NK-92 (cell line): ENCODE measurements around the gene ARHGEF4.

Experiments
- DNase-seq: peaks from one replicate; lab custom pipeline; 2025; ENCODE audit not compliant: unreplicated experiment; lab: John Stamatoyannopoulos, UW

The ARHGEF4 gene

DNA sequence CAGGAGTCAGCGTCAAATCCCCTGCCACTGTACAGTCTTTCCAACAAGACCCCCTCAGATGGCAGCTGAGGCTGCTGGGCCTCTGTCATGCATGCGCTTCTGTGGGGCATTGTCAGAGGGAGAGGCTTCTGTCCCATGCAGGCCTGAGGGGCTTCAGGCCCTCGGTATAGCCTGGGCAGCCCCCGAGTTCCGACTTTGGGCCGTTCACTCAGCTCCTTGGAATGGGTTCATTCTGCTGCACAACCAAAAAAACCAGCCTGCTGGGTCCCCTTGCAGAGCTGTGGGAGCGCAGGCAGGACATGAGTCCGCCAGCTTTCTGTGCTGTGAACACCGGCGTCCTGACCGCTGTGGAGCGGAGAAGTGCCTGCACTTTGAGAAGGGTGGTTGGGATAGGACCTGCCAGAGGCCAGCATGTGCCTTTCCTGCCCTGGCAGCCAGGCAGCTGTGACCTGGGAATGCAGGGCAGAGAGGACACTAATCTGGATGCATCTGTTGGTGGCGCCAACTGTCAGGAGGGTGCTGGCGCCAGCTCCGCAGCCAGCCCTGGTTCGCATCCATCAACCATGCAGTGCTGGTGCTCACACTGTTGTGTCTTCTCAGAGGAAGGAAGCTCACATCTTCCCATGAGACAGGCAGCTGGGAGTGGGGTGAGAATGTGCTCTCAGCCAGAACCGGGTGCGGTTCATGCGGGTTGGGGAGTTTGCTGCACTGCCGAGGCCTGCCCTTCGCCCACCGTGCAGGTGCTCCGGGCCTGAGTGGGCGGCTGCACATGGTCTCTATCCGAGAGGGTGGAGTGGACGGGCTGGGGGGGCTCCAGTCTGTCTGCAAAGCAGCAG is 14.3 kb downstream of the ARHGEF4 start:
- DNase-seq, result no peak

GRCh38 chr2:130851624-130852382 is 15.1 kb downstream of the ARHGEF4 start:
- no peak for DNase-seq

DNA sequence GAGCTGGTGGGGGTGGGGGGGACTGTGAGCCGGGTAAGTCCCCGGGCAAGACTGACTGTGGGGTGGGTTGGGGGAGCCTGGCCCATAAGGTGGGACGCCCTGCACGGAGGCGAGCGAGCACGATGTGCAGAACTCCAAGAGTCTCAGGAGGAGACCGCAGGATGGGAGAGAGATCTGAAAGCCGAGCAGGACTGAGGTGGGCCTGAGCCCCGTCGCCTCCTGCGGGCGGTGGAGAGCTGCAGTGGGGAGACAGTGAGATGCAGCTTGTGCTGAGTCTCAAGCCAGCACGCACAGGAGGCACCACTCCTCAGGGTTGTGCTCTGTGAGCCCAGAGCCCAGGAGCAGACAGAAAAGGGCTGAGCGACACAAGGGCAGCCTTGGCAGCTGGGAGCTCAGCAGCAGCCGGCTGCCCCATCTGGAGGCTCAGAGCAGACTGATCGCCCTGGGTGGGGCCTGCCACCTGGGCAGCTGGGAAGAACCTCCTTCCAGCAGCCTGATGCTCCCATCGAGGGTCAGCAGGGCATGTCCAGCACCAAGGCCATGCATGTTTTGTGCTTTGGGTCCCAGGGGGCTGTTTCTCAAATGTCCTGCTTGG is 15.9 kb downstream of the ARHGEF4 start:
- DNase-seq, result no peak

GRCh38 chr2:130853391-130853790 is 16.7 kb downstream of the ARHGEF4 start:
- DNase-seq, result no peak

- no peak for DNase-seq
Measured at GRCh38 chr2:130854301-130854700, 17.6 kb downstream of the ARHGEF4 start.

GRCh38 chr2:130864830-130865800 is 28.4 kb downstream of the ARHGEF4 start:
- no peak for DNase-seq

DNA sequence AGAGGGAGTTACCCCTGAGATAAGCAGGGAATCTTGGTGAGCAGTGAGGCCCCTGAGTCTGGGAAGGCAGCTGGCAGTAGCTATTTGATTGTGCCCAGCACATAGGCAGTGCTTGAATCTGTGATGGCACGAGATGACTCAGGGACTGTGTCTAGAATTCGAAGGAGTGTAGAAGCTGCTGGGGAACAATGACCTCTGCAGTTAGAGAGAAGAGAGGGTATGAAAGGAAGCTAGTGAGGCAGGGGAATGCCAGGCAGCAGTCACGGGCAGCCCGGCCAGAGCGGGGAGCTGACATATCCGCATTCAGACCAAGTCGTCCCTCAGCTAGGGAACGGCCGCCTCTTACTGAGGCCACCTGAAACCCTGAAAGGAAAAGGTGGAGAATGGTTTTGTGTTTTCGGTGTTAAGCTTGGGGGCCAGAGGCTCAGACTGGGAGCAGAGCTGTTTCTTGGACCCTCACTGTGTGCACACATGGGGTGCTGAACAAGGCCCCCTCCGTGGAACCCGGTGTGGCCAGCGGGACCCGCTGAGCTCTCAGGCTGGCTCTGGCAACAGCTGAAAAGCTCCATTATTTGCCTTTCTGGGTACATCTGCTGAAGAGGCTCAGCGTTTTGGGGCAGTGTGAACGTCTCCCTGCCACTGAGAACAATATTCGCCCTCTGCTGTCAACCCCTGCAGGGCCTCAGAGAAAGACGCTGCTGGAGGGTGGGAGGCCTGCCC is 32.9 kb downstream of the ARHGEF4 start:
- no peak for DNase-seq

DNA sequence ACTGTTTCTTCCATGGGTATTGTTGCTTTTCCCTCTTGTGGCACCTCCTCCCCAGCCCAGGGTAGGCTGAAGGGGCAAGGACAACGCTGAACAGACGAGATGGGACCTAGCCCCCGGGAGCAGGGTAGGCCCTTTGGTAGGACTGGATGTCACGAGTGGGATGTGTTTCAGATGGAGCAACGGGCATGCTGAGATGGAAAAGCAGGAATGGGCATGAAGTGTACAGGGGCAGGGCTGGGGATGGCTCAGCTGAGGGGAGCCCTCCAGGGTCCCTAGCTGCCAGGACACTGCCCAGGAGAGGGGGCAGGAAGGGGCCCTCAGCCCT is 33.4 kb downstream of the ARHGEF4 start:
- DNase-seq, result no peak

DNA sequence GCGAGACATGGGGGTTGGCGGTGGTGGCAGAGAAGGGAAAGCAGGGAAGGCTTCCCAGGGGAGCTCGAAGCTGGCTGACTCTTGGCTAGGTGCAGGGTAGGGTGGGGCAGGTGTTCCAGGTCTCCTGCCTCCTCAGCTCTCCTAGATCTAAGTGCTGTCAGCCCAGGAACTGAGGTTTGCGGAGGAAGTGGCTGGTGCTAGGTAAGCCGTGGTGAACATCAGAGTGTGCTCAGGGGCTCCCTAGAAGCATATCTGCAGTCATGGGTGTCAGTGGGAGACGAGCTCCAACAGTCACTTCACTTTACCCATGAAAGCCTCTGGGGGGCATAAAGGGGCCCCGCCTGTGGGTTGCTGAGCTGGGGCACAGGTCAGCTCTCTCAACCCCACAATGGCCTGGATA is 34.1 kb downstream of the ARHGEF4 start:
- no peak for DNase-seq

DNA sequence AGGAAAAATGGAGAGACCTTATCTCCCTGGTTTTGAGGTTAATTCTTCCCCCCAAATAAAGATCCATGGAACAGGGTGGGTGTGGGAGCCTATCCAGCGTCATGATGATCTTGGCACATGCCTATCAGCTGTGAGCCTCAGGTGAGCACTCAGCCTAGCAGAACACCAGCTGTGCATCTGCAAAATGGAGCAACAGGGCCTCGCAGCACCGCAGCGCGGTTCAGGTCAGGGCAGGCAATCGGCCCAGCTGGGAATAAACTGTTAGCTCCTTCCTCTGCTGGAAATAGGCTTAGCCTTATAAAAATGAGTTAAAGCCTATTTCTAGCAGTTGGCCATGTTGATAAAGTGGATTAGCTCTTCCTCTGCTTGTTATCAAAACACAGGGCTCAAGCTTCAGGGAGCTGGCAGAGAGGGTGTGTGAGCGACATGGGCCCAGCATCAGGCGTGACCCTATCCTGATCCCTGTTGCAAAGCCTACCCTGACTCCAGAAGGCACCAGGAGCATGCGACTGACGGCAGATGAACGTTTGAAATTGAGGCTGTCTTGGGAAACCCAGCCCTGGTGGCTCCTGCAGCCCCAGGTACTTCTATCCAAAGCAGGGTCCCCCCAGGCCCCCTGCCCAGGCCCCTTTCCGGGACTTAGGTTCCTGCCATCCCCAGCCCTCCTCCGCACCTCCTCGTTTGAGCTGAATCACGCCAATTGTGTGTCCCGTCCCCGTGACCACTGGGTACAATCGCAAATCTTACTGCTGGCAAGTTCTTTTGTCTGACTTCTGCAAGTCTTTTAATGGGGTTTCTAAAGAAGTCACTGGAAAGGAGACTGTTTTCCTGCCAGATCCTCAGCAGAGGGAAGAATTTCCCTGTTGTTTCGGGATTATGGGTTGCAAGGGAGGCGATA is 35.4 kb downstream of the ARHGEF4 start:
- DNase-seq, result no peak

GRCh38 chr2:130872741-130873125 is 36.0 kb downstream of the ARHGEF4 start:
- DNase-seq, result no peak

DNA sequence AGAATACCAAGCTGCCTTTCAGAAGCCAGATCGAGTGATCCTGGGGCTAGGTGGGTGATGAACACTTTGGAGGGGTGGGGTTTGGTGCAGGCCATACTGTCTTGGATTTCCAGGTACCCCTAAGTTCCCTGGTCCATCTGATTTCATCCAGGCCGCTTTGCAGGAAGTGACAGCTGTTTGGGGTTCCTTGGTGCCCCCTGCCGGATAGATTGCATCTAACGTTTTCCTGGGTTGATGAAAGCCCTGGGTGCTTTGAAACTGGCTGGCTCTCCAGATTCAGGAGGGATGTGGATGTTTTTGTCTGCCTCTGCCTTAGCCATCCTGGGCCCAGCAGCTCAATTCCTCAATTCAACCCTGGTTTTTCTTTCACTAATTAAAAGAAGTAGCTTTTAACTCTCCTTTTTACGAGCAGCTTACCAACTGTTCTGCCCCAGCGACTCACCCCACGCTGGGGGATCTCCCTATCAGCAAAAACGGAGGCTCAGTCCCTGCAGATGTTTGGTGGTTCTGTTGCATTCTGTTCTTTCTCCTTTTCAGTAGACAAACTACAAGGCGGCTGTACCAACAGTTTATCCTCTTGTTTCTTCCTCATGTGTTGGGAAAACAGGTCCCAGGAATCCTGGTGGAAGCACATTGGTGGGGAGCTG is 37.1 kb downstream of the ARHGEF4 start:
- no peak for DNase-seq

DNA sequence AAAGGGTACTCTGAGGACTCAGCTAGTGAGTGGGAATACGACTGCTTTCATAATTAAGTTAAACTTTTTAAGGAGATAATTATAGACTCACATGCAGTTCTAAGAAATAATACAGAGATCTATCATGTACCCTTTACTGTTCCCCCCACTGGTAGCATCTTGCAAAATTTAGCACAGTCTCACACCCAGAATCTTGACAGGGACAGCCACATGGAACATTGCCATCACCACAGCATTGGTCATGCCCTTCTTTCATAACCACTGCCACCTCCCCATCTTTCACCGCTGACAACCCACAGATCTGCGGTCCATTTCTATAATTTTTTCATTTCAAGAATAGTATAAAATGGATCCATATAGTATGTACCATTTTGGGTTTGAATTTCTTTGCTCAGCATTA is 37.8 kb downstream of the ARHGEF4 start:
- DNase-seq, result no peak

- no peak for DNase-seq
Measured at GRCh38 chr2:130875935-130876334, 39.2 kb downstream of the ARHGEF4 start.

GRCh38 chr2:130877258-130877657 is 40.5 kb downstream of the ARHGEF4 start:
- no peak for DNase-seq

GRCh38 chr2:130878316-130878715 is 41.6 kb downstream of the ARHGEF4 start:
- DNase-seq, result no peak

- no peak for DNase-seq
Measured at GRCh38 chr2:130878933-130879332, 42.2 kb downstream of the ARHGEF4 start.

DNA sequence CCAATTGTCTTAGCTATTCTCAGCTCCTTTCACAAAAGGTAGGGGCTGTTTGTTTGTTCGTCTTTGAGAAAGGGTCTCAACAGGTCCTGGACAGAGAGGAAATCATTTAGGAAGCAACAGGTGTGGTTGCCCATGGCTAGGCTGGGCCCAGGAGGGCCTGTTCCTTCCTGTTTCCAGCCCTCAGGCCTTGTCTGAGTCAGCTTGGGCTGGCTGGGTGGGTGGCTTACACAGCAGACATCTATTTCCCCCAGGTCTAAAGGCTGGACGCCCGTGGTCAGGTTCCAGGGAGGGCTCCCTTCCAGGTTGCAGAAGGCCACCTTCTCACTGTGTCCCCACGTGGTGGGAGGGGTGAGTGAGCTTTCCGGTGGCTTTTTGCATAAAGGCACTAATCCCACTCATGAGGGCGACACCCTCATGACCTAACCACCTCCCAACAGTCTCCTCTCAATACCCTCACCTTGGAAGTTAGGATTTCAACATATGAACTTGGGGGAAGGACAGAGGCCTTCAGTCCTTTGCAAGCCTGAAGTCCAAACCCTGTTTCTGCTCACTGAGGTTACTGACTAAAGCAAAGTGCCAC is 45.5 kb downstream of the ARHGEF4 start:
- DNase-seq, result no peak
